Measurements from ENCODE around the gene GPR33. TPM values are rescaled to one million over a fixed set of nuclear protein-coding genes. Genes with fewer than 3 reads are reported as not detected.

GPR33 gene
- total and polyA plus RNA-seq, 2 of the 8 experiments (the other 6 are each of a cell fraction or from before 2014, with no cell fraction given), result not detected

- Histone ChIP-seq H2AK5ac (ENCODE audit: low read depth, low read length) (no peak overlapping the region), H3K4me3 (ENCODE audit: extremely low read depth in 1 of 4, insufficient read depth in 2 of 4, low read depth in 3 of 4, low read length in 4 of 4) (no peak overlapping the region), H3K9ac (replicated peaks in 1 of 4; ENCODE audit: extremely low read depth in 1 of 4, low read depth in 3 of 4, low read length in 3 of 4) (no peak overlapping the region), H3K79me1 (ENCODE audit: low read depth, low read length) (no peaks in the 10 kb centered on the region), H3K4me2 (ENCODE audit: insufficient read depth in 1 of 2, low read depth in 2 of 2, low read length in 2 of 2) (no peak overlapping the region), H3K14ac (ENCODE audit: insufficient read length) (no peak overlapping the region), H3K27me3 (replicated peaks in 1 of 4; ENCODE audit: control insufficient read depth in 3 of 4, extremely low read depth in 1 of 4, insufficient read depth in 3 of 4, low read length in 3 of 4) (no peaks in the 10 kb centered on the region), H2BK15ac (ENCODE audit: low read length) (no peak overlapping the region), H3K79me2 (ENCODE audit: control insufficient read depth in 1 of 2, insufficient read depth in 2 of 2, low read length in 2 of 2) (no peaks in the 10 kb centered on the region), H3K9me3 (ENCODE audit: insufficient read depth in 2 of 2, low read depth in 1 of 2, low read length in 1 of 2) (peaks cover 0 to 9% of the 10 kb centered on the region in 2 experiments; a peak in 3 of 4 replicates), H4K8ac (ENCODE audit: extremely low read depth, insufficient read depth, low read length) (no peak overlapping the region), H2AFZ (ENCODE audit: low read length) (no peak overlapping the region), H4K91ac (replicated peaks; ENCODE audit: insufficient read length, low read length) (no peak overlapping the region), H3K18ac (ENCODE audit: extremely low read depth, low read length) (no peak overlapping the region), H3K4me1 (replicated peaks in 1 of 4; ENCODE audit: control insufficient read depth in 3 of 4, insufficient read depth in 4 of 4, low read length in 3 of 4) (no peaks in the 10 kb centered on the region), H4K20me1 (replicated peaks in 1 of 2; ENCODE audit: control insufficient read depth in 1 of 2, insufficient read depth in 2 of 2, low read length in 2 of 2) (no peaks in the 10 kb centered on the region), H3K23ac (ENCODE audit: insufficient read length) (no peak overlapping the region), H2BK5ac (ENCODE audit: low read depth, low read length) (no peak overlapping the region), H3K36me3 (ENCODE audit: control insufficient read depth in 2 of 4, insufficient read depth in 4 of 4, low read length in 3 of 4) (no peaks in the 10 kb centered on the region), H2BK12ac (ENCODE audit: low read depth, low read length) (no peak overlapping the region), H2BK120ac (replicated peaks; ENCODE audit: low read depth, low read length) (no peak overlapping the region), H2BK20ac (ENCODE audit: low read length) (no peak overlapping the region), H3K27ac (ENCODE audit: low read depth, low read length) (no peak overlapping the region), H3K4ac (replicated peaks; ENCODE audit: insufficient read length, low read depth, low read length) (no peak overlapping the region), H3K23me2 (ENCODE audit: low read depth, low read length) (no peaks in the 10 kb centered on the region), H3K56ac (replicated peaks; ENCODE audit: insufficient read length, low read depth, low read length) (no peak overlapping the region), H4K5ac (ENCODE audit: insufficient read length, low read depth, low read length) (no peak overlapping the region)
- ChIA-PET CTCF (ENCODE audit: partially characterized antibody) (interaction anchor here (1.6 kb wide), 1 partner anchor 16 kb away, joined by 3 read pairs; no protein-coding TSS in a partner anchor), POLR2A (ENCODE audit: partially characterized antibody) (no interaction called here)
- DNase-seq (ENCODE audit: low read depth in 1 of 2, low spot score in 2 of 2), result no peak
- no peak for FAIRE-seq
- 99% methylated on average over 9 of the region's 33 CpGs; no CpG with 5 or more reads in 1 of the 2 experiments for WGBS, 2 experiments (ENCODE audit: extremely low coverage in 1 of 2, insufficient coverage in 1 of 2, insufficient read length in 1 of 2, insufficient replicate concordance in 2 of 2, low coverage in 1 of 2, low lambda C conversion rate in 2 of 2, missing lambda C conversion rate in 1 of 2)
- no peak for TF ChIP-seq SP2 (IDR thresholded peaks at IDR 0.05; ENCODE audit: low read length)
- TF ChIP-seq NRF1 (IDR thresholded peaks at IDR 0.05; ENCODE audit: low read depth, low read length), result no peak
- TF ChIP-seq POLR2AphosphoS5 (IDR thresholded peaks at IDR 0.05; ENCODE audit: low read depth, low read length), result no peak
- TF ChIP-seq HDAC2 (IDR thresholded peaks at IDR 0.05; ENCODE audit: borderline replicate concordance in 1 of 2, low read depth in 2 of 2, low read length in 2 of 2), result no peak
- no peak for TF ChIP-seq KDM5A (IDR thresholded peaks at IDR 0.05; ENCODE audit: low read length)
- TF ChIP-seq BCL11A (IDR thresholded peaks at IDR 0.05; ENCODE audit: low read depth in 2 of 2, low read length in 2 of 2), result no peak
- TF ChIP-seq BRCA1 (IDR thresholded peaks at IDR 0.05; ENCODE audit: low read depth, low read length), result no peak
- no peak for TF ChIP-seq CREB1 (IDR thresholded peaks at IDR 0.05)
Measured at GRCh38 chr14:31527087-31527486, 39.2 kb upstream of the GPR33 start.

All from H1 (cell line).